Epithelial cell of proximal tubule (primary cell): ENCODE results near the gene RUSF1. TPM values are rescaled to one million over a fixed set of nuclear protein-coding genes. Genes with fewer than 3 reads are reported as not detected.

ENCODE experiments used
- DNase-seq: peaks from one replicate; pipeline ENCODE4 v3.0.0-alpha.2; 2011; ENCODE audit warnings: low read depth
- H3K4me3 ChIP-seq: 2 replicates; pipeline ENCODE4 v1.5.1; 2011; ENCODE audit warnings: low read depth, mild to moderate bottlenecking, low read length
- CTCF ChIP-seq: conservative IDR thresholded peaks from 2 replicates; pipeline ENCODE4 v1.5.1; 2012; ENCODE audit warnings: low read depth, mild to moderate bottlenecking, low read length
- total RNA-seq: library from RNA; depleted of rRNA; stranded (reverse); fragments of >200 nt; gene quantifications from 2 replicates; pipeline ENCODE4 v1.2.3, GENCODE V29; 2015

RUSF1 gene
- total RNA-seq, 1 donor from 2014 or later, result 42.8 TPM

- no peak for DNase-seq
- H3K4me3 ChIP-seq, result no peak overlapping the region
- no peak for TF ChIP-seq CTCF
These were observed 23.9 kb upstream of the RUSF1 start for GRCh38 chr16:31532120-31532519.

- DNase-seq, result no peak
- no peak for TF ChIP-seq CTCF
- no peak overlapping the region for H3K4me3 ChIP-seq
These were observed 22.9 kb upstream of the RUSF1 start for GRCh38 chr16:31531096-31531495.

GRCh38 chr16:31530405-31530804, 22.2 kb upstream of the RUSF1 start:
- H3K4me3 ChIP-seq, result no peak overlapping the region
- no peak for TF ChIP-seq CTCF
- DNase-seq, result no peak

- no peak for DNase-seq
- no peak overlapping the region for H3K4me3 ChIP-seq
- TF ChIP-seq CTCF, result no peak
These were observed 21.7 kb upstream of the RUSF1 start for GRCh38 chr16:31529937-31530312.

GRCh38 chr16:31529108-31529936, 21.1 kb upstream of the RUSF1 start:
- no peak for TF ChIP-seq CTCF
- no peak for DNase-seq
- H3K4me3 ChIP-seq, result no peak overlapping the region

- H3K4me3 ChIP-seq, result no peak overlapping the region
- no peak for DNase-seq
- TF ChIP-seq CTCF, result no peak
These were observed 20.4 kb upstream of the RUSF1 start for GRCh38 chr16:31528523-31529107.
